ENCODE data around the gene PRAMEF6.
"Not testable (repeated sequence)": the region's sequence is repeated elsewhere in the genome, so short reads cannot be mapped to it uniquely, and the experiment has no call there.

PRAMEF6 gene

DNA sequence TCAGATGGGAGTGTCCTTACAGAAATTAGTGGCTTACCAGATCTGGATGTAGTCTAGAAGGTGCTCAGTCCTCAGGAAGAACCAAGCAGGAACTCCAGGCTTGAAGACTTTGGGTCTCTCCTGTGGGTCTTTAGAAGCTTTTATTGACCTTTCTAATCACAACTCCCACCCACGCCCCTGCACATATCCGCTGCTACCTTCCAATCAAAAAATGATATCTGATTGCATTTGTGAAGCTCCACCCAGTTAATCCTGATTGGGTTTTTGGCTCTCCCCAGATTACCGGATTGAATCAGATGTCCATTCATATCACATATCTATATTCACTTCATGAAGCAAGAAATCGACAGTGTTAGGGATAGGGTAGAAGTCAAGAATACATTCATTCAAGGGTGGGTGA lies at the start of gene PRAMEF6:
PRAMEF6 (minus strand) TSS at position 101 of the 400 bp plus-strand sequence. CDS start 5,062 bp downstream, outside the sequence.
- not testable (repeated sequence) for H3K4me1 Mint-ChIP-seq (ENCODE audit: low read depth); DNase-seq (ENCODE audit: low spot score); H3K36me3 Mint-ChIP-seq (ENCODE audit: low read depth); H3K27ac Mint-ChIP-seq; H3K9me3 Mint-ChIP-seq; H3K4me3 Mint-ChIP-seq; H3K27me3 Mint-ChIP-seq (ENCODE audit: low read depth)

DNA sequence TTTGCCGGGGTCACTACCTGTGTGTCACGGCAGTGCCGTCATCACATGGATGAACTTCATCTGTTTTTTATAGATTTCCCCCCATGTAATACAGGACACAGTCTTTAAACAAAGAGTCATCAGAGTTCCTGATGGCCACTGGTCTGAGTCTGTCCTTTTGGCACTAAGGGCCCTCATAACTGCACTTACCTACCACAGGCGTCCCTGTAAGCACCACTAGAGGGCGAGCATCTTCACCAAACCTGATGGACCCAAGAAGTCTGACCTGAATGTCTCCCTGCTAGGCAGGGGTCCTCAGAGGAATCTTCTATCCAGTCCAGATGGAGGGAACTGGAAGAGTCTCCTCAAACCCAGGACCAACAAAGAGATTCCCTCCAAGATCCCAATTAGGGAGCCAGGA lies 23.0 kb downstream of the PRAMEF6 start:
- H3K27ac Mint-ChIP-seq; H3K4me1 Mint-ChIP-seq (ENCODE audit: low read depth); H3K9me3 Mint-ChIP-seq; H3K4me3 Mint-ChIP-seq; H3K36me3 Mint-ChIP-seq (ENCODE audit: low read depth); H3K27me3 Mint-ChIP-seq (ENCODE audit: low read depth); DNase-seq (ENCODE audit: low spot score): not testable (repeated sequence)

DNA sequence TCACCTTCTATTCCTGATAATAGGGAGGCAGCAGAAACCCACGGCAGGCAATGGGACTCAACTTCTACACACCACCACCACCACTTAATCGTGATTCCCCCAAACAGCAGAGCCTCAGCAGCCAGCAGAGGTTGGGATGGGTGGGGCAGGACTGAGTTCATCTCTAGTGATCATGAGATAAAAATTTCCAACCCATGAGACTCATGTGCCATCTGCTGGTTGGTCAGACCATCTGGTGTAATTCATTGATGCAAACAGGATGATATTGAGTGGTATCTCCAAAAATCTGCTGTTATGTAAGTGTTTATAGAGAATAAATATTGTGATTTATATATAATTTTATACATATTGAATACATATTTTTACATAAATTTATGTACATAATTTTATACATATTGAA lies 25.6 kb downstream of the PRAMEF6 start:
- not testable (repeated sequence) for H3K4me3 Mint-ChIP-seq; H3K27ac Mint-ChIP-seq; H3K4me1 Mint-ChIP-seq (ENCODE audit: low read depth); H3K27me3 Mint-ChIP-seq (ENCODE audit: low read depth); H3K9me3 Mint-ChIP-seq; H3K36me3 Mint-ChIP-seq (ENCODE audit: low read depth); DNase-seq (ENCODE audit: low spot score)

DNA sequence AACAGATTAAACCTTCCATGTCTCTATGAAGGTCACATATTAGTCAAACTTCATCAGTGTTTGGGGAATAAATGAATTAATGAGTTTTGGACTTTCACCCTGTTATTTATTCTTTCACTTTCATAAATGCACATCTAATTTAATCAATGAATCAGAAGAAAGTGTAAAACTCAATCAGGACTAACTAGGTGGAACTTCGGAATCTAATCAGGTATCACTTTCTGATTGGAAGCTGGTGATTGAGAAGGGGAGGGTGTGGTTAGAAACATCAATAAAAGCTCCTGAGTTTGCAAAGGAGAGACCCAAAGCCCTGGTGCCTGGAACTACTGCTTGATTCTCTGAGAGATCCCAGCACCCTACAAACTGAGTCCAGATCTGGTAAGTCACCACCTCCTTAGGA lies 31.1 kb downstream of the PRAMEF6 start, which contains the start of gene PRAMEF7:
PRAMEF7 (plus strand) TSS at position 301 of the 400 bp plus-strand sequence. CDS start 1,083 bp downstream, outside the sequence.
- not testable (repeated sequence) for H3K4me1 Mint-ChIP-seq (ENCODE audit: low read depth); H3K9me3 Mint-ChIP-seq; H3K4me3 Mint-ChIP-seq; DNase-seq (ENCODE audit: low spot score); H3K27ac Mint-ChIP-seq; H3K27me3 Mint-ChIP-seq (ENCODE audit: low read depth); H3K36me3 Mint-ChIP-seq (ENCODE audit: low read depth)

DNA sequence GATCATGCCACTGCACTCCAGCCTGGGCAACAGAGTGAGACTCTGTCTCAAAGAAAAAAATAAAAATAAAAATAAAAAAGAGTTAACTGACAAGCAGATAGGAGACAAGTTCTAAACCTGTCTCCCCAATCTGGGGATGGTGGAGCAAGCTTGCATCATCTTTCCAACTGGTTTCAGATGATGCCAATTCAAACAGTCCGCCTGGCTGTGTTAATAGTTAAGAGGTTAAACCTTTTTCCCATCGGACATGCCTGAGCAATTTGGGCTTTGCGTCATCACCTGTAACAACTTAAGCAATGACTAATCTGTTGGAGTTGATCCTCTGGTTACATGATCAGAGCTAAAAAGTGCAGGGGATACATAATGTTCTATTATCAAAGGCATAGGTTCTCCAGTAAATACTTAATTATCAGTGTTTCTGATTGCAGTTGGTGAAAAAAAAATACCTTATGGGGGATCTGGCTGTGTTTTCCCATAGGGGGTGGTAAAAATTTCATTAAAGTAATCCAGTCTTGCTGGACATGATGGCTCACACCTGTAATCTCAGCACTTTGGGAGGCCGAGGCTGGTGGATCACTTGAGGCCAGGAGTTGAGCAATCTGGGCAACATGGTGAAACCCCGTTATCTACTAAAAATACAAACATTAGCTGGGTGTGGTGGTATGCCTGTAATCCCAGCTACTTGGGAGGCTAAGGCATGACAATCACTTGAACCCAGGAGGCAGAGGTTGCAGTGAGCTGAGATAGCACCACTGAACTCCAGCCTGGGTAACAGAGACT lies 43.4 kb downstream of the PRAMEF6 start:
- H3K4me3 Mint-ChIP-seq; H3K9me3 Mint-ChIP-seq; DNase-seq (ENCODE audit: low spot score); H3K36me3 Mint-ChIP-seq (ENCODE audit: low read depth); H3K27me3 Mint-ChIP-seq (ENCODE audit: low read depth); H3K4me1 Mint-ChIP-seq (ENCODE audit: low read depth); H3K27ac Mint-ChIP-seq: not testable (repeated sequence)

DNA sequence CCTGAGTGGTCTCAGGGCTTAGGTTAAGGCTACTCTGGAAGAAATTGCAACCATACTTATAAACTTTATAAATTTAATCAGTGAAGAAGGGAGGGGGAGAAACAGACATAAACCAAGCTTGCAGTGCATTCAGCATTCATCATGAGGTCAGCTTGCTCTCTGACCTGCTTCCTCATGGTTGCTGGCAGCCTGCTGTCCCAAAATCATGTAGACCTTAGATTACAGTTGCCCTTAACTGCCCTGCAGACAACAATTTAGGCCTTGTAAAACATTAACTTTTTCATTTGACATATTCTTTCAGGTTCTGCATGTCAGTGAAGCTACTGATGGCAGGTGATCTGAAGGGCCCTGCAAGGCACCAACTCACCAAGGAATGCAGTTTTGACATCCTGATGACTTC lies 48.2 kb downstream of the PRAMEF6 start:
- not testable (repeated sequence) for H3K27ac Mint-ChIP-seq; H3K36me3 Mint-ChIP-seq (ENCODE audit: low read depth); H3K4me1 Mint-ChIP-seq (ENCODE audit: low read depth); H3K9me3 Mint-ChIP-seq; DNase-seq (ENCODE audit: low spot score); H3K4me3 Mint-ChIP-seq; H3K27me3 Mint-ChIP-seq (ENCODE audit: low read depth)

DNA sequence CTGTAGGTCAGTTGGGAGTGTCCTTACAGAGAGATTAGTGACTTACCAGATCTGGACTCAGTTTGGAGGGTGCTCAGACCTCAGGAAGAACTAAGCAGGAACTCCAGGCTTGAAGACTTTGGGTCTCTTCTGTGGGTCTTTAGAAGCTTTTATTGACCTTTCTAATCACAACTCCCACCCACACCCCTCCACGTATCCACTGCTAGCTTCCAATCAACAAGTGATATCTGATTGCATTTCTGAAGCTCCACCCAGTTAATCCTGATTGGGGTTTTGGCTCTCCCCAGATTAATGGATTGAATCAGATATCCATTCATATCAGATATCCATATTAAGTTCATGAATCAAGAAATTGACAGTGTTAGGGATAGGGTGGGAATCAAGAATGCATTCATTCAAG lies 49.2 kb downstream of the PRAMEF6 start, which contains the start of gene PRAMEF10:
PRAMEF10 (minus strand) TSS at position 101 of the 400 bp plus-strand sequence. CDS start 2,423 bp downstream, outside the sequence.
- H3K9me3 Mint-ChIP-seq; H3K27ac Mint-ChIP-seq; H3K27me3 Mint-ChIP-seq (ENCODE audit: low read depth); H3K36me3 Mint-ChIP-seq (ENCODE audit: low read depth); DNase-seq (ENCODE audit: low spot score); H3K4me1 Mint-ChIP-seq (ENCODE audit: low read depth); H3K4me3 Mint-ChIP-seq: not testable (repeated sequence)
